ENCODE data around the gene TPX2.
A peak's percentile ranks its signal among the peaks of the same experiment; 100 is the strongest.
"Not testable (repeated sequence)": the region's sequence is repeated elsewhere in the genome, so short reads cannot be mapped to it uniquely, and the experiment has no call there.

The TPX2 gene

DNA sequence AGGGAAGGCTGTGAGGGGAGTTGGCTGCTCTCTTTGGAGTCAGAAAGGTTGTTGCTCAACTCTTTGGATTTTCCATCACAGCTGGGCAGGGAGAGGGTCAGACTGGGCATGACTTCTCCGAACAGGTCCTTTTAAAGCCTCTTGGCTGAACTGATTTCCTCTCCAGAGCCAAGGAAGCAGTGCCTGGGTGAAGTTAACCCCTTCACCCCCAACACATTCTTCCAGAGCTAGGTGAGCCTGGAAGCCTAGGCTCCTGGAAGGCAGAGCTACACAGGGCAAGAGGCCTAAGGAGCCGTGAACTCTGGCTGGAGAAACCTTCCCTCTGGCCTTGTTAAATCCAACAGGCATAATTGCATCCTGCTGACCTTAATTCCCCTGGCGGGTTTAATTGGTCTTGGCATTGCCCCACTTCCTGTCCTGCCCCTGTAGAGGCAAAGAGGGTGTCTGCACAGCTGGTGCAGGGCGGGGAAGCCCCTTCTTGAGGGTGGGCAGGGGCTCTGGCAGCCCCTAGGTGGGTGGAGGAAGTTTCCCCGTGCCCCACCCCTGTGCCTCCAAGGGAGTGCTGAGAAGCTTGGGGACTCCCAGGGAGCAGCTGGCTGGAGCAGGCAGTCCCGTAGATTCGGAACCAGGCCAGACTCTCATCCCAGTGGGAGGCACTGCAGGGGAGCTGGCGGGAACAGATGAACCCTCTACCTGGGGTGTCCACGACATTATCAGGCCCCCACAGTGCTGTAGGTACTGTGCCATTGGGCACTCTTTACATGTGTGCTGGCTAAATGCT lies 76.5 kb downstream of the TPX2 start:
- DNase-seq (ENCODE audit: low spot score) = no peak

- DNase-seq (ENCODE audit: low spot score) = no peak
Measured at GRCh38 chr20:31816221-31816620, 77.1 kb downstream of the TPX2 start.

DNA sequence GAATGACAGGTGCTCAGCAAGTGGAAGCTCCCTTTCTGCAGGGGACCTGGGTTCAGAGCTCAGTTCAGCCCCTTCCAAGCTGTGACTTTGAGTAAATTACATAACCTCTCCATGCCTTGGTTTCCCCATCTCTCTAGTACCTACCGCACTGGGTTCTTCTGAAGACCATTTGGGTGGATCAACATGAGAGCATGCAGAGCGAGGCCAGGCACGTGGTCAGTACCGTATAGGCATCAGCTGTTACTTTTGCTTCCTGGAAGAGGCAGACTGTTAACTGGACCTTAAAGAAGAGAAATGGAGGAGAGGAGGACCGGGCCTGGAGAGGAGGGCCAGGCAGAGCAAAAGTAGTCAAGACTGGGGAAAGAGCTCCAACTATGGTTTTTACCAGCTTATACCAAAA lies 78.4 kb downstream of the TPX2 start:
- no peak for DNase-seq (ENCODE audit: low spot score)

DNA sequence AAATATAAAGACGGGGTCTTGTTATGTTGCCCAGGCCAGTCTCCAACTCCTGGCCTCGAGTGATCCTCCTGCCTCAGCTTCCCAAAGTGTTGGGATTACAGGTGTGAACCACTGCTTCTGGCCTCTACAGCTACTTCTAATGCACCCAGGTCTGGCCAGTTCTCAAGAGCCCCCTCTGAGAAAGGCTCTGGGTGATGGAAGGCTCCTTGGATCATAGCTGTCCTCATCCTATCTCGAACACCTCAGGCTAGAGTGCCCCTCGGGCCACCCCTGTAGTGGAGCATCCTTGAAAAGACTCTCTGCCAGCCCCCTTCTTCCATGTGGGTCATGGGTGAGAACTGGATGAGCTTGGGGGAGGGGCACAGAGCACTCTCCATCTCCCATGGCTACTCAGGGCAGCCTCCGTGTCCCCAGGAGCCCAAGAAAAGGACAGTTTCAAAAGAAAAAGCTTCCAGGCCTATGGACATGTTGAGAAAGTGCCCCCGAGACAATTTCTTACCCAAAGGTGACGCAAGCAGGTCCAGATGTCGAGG lies 79.4 kb downstream of the TPX2 start:
- DNase-seq (ENCODE audit: low spot score) = peak; percentile 11

- peak; percentile 2 for DNase-seq (ENCODE audit: low spot score)
Measured at GRCh38 chr20:31819083-31819784, 80.1 kb downstream of the TPX2 start, which contains the start of gene MYLK2. Gene MYLK2, plus strand, starts transcription at chr20:31819356. Its CDS starts 225 bp downstream, at chr20:31819581.

DNA sequence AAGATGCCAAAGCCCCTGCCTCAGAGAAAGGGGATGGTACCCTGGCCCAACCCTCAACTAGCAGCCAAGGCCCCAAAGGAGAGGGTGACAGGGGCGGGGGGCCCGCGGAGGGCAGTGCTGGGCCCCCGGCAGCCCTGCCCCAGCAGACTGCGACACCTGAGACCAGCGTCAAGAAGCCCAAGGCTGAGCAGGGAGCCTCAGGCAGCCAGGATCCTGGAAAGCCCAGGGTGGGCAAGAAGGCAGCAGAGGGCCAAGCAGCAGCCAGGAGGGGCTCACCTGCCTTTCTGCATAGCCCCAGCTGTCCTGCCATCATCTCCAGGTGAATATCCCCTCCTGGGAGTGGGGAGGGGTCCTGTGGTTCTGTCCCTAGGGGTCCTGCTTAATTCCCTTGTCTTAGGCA lies 81.1 kb downstream of the TPX2 start:
- DNase-seq (ENCODE audit: low spot score) = no peak

DNA sequence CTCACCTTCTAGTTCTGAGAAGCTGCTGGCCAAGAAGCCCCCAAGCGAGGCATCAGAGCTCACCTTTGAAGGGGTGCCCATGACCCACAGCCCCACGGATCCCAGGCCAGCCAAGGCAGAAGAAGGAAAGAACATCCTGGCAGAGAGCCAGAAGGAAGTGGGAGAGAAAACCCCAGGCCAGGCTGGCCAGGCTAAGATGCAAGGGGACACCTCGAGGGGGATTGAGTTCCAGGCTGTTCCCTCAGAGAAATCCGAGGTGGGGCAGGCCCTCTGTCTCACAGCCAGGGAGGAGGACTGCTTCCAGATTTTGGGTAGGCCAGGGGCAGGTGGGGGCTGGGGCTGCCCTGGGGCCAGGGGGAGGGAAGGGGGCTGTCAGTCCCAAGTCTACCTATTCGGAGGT lies 82.3 kb downstream of the TPX2 start:
- no peak for DNase-seq (ENCODE audit: low spot score)

DNA sequence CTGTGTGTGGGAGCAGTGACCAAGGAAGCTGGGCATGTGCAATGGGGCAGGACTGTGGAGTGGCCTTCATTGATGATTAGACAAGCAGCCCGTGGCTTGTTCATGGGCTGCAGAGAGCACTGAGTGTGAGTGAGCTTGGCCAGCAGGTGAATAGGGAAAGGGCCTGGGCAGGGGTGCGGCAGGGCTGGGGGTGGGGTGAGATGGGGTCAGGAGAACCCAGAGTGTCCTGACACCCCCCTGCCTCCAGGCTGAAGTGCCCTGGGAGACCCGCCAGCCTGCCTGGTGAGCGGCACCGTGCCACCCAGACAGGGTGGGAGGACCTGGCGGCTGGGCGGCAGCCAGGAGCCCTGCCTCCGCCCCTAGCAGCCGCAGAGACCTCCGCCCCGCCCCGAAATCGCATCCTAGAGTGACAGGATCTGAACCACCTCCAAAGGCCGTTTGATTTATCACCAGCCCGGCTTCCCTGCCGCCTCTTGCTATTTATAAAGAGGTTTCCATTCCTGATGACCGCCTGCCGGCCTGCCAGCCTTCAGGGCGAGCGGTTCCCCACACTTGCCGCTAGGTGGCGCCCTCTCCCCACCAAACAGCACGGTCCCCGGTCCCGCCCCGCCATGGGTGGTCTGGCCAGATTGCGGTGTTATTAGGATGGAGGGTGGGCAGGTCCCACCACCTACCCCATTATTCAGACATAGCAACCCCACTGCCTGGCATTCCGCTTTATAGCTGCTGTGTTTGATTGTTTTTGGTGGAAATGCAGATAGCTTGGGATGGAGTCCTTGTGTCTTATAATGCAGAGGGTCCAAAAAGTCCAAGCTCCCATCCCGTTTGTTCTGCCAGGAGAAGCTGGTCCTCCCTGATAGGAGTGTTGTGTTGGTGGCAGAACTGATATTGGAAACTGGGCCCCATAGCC lies 83.6 kb downstream of the TPX2 start:
- peak; percentile 96 for DNase-seq (ENCODE audit: low spot score)

DNA sequence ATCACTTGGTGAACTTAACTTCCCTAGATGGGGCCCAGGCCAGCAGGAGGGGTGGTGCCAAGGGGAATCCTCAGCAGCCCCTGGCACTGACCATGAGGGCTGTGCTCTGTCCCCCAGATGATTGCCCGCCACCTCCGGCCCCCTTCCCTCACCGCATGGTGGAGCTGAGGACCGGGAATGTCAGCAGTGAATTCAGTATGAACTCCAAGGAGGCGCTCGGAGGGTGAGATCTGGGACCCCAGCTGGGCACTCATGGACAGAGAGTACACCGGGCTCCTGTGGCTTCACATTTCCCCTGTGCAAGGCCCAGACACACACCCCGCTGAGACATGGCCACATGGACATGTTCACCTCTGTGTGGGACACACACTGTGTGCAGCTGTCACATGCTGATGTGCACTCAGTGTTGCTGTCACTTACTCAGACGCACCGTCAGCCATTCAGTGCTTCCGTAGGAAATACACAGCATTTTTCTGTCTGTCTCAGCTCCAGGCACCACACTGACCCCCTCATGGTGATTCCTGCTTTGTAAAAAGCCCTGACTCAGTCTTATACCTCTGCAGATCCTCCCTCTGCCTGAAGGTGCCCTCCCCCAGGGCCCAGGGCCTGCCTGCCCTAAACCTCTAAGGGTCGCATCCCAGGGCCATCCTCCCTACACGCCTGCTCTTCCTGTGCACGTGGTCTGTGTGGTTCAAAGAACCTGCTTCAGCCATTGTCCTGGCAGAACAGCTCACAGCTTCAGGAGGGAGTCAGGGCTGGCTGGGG lies 84.5 kb downstream of the TPX2 start:
- no peak for DNase-seq (ENCODE audit: low spot score)

GRCh38 chr20:31824125-31824485 lies 85.0 kb downstream of the TPX2 start:
- no peak for DNase-seq (ENCODE audit: low spot score)

GRCh38 chr20:31824554-31825313 lies 85.6 kb downstream of the TPX2 start:
- no peak for DNase-seq (ENCODE audit: low spot score)

DNA sequence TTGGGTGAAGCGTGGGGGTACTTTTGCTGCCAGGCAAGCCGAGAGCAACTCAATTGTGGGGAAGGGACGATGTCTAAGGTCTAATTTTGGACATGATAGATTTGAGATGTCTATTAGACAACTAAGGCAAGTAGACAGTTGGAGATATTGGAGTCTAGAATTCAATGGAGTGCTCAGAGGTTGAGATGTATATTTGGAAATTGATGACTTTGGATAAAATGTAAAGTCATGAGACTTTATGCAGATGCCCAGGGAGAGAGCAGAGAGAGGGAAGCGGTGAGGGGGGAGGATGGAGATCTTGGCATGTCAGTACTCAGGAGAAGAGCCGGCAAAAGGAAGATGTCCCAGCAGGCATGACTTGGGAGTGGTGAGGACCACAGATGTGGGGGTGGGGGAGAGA lies 87.0 kb downstream of the TPX2 start:
- no peak for DNase-seq (ENCODE audit: low spot score)

- DNase-seq (ENCODE audit: low spot score) = no peak
Measured at GRCh38 chr20:31827059-31827458, 88.0 kb downstream of the TPX2 start.

GRCh38 chr20:31828016-31828415 lies 88.9 kb downstream of the TPX2 start:
- not testable (repeated sequence) for DNase-seq (ENCODE audit: low spot score)

- DNase-seq (ENCODE audit: low spot score) = no peak
Measured at GRCh38 chr20:31829731-31830130, 90.6 kb downstream of the TPX2 start.

DNA sequence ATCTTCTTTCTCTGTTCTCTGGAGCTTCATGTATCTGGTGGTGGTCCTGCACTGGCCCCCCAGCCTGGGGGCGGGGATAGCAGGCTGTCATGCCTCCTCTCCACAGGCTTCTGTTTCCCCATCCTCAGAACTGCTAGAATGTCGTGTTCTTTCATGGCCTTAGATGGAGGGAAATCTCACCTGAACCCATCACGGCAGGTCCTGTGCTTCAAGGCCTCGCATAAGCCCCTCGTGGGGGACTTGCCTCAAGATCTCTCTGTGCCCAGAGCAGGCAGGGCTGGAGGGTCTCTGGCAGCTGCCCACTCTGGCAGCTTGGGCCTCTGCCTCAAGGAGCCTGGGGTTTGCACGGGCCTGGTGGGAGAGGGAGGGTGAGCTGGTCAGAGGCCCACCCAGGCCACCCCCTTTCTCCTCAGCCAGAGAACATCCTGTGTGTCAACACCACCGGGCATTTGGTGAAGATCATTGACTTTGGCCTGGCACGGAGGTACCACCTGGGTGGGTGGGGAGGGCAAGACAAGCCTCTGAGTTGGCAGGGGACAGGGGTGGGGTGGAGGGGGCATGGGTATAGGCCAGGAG lies 91.4 kb downstream of the TPX2 start:
- DNase-seq (ENCODE audit: low spot score) = no peak

DNA sequence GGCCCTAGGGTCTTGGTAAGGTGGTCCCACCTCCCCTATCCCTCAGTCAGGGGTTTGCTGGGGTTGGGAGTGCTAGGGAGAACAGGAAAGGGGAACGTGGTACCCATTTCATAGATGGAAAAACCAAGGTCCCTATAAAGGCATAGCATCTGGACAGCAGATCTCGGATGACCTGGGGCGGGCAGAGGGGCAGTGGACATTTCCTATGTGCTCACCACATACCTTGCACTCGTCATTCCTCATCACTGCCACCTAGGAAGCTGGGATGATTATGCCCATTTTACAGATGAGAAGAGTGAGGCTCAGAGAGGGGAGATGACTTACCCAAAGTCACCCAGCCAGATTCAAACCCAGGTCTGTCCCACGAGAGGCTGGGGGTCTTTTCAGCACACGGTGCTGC lies 92.1 kb downstream of the TPX2 start:
- DNase-seq (ENCODE audit: low spot score) = no peak

DNA sequence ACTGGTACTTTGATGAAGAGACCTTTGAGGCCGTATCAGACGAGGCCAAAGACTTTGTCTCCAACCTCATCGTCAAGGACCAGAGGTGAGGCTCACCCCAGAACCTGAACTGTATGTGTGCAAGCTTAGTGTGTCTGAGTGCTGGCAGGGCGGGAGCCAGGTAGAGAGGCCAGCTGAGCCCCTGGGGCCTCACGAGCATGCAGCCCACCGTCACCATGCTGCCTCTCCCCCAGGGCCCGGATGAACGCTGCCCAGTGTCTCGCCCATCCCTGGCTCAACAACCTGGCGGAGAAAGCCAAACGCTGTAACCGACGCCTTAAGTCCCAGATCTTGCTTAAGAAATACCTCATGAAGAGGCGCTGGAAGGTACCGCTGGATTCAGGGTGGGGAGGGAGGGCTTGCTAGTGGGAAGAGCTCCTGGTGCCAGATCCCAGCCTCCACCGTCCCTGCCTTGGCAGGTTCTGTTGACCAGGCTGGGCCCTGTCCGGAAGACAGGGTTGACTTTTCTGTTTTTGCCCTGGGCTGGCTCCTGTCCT lies 92.7 kb downstream of the TPX2 start:
- DNase-seq (ENCODE audit: low spot score) = no peak

GRCh38 chr20:31833130-31833930 lies 94.2 kb downstream of the TPX2 start:
- DNase-seq (ENCODE audit: low spot score) = peak; percentile 98

All from HuH-7 (cell line).